ENCODE measurements around the gene BBS5. TPM values are rescaled to one million over a fixed set of nuclear protein-coding genes. Genes with fewer than 3 reads are reported as not detected.
"Not testable (repeated sequence)": the region's sequence is repeated elsewhere in the genome, so short reads cannot be mapped to it uniquely, and the experiment has no call there.

Gene BBS5
- total and polyA plus RNA-seq, 9 donors: 3.3 to 7.0 (median 4.9) TPM

DNA sequence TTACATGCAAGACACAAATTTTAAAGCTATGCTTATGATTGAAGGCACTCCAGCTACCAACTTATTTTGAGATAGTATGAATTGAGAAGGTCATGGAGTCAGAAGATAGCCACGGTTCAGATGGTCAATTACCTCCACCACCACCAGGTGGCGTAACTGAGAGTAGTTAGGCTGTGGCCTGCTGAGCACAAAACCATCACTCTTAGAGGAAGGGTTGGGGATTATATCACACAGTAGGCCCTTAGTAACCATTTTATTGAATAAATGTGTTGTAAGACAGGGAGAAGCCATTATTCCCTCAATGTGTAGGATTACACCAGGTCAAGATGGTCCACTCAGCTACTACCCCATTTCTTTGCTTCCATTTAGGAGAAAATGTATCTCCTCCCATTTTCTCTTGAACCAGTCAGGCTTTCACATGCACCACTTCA, 49.0 kb downstream of the BBS5 start:
- H3K27me3 ChIP-seq (ENCODE audit: control insufficient read depth, insufficient read depth, low read length): no peaks in the 10 kb centered on the region
- no peak overlapping the region for H3K4me3 ChIP-seq (ENCODE audit: low read length)
- no peaks in the 10 kb centered on the region for H3K4me1 ChIP-seq (ENCODE audit: control insufficient read depth, insufficient read depth, low read length)
- WGBS (ENCODE audit: insufficient coverage): no CpG with 5 or more reads among the region's 2 CpGs
- H3K36me3 ChIP-seq (ENCODE audit: control insufficient read depth, insufficient read depth, low read length): peaks cover 34% of the 10 kb centered on the region
- DNase-seq: peak; percentile 57
- H3K9me3 ChIP-seq (replicated peaks; ENCODE audit: control insufficient read depth, low read depth, low read length): no peaks in the 10 kb centered on the region
- H3K27ac ChIP-seq (ENCODE audit: low read length): no peak overlapping the region

DNA sequence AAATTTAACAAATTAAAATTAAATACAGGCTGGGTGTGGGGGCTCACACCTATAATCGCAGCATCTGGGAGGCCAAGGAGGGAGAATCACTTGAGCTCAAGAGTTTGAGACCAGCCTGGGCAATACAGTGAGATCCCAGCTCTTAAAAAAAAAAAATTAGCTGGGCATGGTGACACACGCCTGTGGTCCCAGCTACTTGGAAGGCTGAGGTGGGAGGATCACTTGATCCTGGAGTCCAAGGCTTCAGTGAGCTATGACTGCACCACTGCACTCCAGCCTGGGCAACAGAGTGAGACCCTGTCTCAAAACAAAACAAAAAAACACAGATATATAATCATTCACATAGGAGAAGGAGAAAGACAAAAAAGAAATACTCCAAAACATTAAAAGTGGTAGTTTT, 60.2 kb downstream of the BBS5 start:
- not testable (repeated sequence) for H3K4me1 ChIP-seq (ENCODE audit: control insufficient read depth, insufficient read depth, low read length); DNase-seq; H3K36me3 ChIP-seq (ENCODE audit: control insufficient read depth, insufficient read depth, low read length); H3K4me3 ChIP-seq (ENCODE audit: low read length); H3K27me3 ChIP-seq (ENCODE audit: control insufficient read depth, insufficient read depth, low read length); H3K9me3 ChIP-seq (replicated peaks; ENCODE audit: control insufficient read depth, low read depth, low read length); H3K27ac ChIP-seq (ENCODE audit: low read length)
- WGBS (ENCODE audit: insufficient coverage): 93% methylated on average over 2 of the region's 2 CpGs

DNA sequence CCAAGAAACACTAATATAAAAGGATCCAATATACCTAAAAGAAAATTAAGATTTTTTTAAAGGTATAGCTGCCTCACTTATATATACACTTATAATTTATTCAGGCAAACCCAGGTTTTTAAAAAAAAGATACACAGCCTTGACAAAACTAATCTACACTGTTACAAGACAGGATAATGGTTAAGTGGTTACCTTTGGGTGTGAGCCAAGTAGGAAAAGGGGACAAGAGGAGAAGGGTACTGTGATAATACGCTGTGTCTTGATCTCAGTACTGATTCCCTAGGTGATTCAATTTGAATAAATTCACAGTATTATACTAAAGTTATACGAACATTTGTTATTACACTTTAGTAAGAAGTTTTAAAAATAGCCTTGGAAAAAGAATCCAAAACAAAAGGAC, 60.9 kb downstream of the BBS5 start:
- no peaks in the 10 kb centered on the region for H3K27me3 ChIP-seq (ENCODE audit: control insufficient read depth, insufficient read depth, low read length)
- H3K27ac ChIP-seq (ENCODE audit: low read length): no peak overlapping the region
- no peak for DNase-seq
- peaks cover 6% of the 10 kb centered on the region for H3K36me3 ChIP-seq (ENCODE audit: control insufficient read depth, insufficient read depth, low read length)
- H3K9me3 ChIP-seq (replicated peaks; ENCODE audit: control insufficient read depth, low read depth, low read length): no peaks in the 10 kb centered on the region
- WGBS (ENCODE audit: insufficient coverage): no CpG with 5 or more reads among the region's 2 CpGs
- no peak overlapping the region for H3K4me3 ChIP-seq (ENCODE audit: low read length)
- H3K4me1 ChIP-seq (ENCODE audit: control insufficient read depth, insufficient read depth, low read length): no peaks in the 10 kb centered on the region

DNA sequence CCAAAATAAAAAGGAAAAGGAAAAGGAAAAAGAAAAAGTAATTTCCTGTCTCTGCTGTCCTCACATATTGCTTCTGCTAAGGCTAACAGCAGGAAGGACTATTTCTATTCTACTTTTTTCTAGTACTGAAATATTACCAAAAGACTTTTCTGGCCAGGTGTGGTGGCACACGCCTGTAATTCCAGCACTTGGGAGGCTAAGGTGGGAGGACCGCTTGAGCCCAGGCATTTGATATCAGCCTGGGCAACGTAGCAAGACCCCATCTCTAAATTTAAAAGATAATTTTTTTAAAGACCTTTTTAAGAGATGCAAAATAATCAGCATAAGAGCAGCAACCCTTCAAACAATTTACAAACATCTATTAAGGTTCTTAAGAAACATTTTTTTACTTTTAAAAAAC, 63.1 kb downstream of the BBS5 start:
- H3K36me3 ChIP-seq (ENCODE audit: control insufficient read depth, insufficient read depth, low read length): peaks cover 2% of the 10 kb centered on the region
- WGBS (ENCODE audit: insufficient coverage): no CpG with 5 or more reads among the region's 3 CpGs

DNA sequence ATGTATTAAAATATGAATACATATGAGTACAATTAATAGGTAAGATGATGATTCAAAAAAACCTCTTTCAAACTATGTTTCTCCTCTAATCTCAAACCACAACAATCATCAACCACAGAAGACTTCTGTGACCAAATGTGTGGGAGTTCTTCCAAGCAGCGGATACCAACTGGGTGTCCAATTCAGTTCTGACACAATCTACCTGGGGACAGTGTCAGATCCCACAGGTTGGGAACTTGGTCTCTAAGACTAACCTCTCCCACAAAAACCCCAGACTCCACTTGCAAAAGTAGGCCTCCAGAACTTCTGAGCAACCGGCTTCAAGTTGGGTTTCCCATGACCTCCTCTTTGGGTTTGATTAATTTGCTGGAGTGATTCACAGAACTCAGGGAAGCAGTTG, 67.5 kb downstream of the BBS5 start:
- Histone ChIP-seq H3K27me3 (ENCODE audit: control insufficient read depth, insufficient read depth, low read length) (no peaks in the 10 kb centered on the region), H3K4me1 (ENCODE audit: control insufficient read depth, insufficient read depth, low read length) (no peaks in the 10 kb centered on the region), H3K27ac (ENCODE audit: low read length) (no peak overlapping the region), H3K4me3 (ENCODE audit: low read length) (no peak overlapping the region), H3K36me3 (ENCODE audit: control insufficient read depth, insufficient read depth, low read length) (peaks cover 4% of the 10 kb centered on the region), H3K9me3 (replicated peaks; ENCODE audit: control insufficient read depth, low read depth, low read length) (no peaks in the 10 kb centered on the region)
- WGBS (ENCODE audit: insufficient coverage): no CpG with 5 or more reads among the region's 2 CpGs
- DNase-seq: no peak

More for the DNA sequence above, 63.1 kb downstream of the BBS5 start:
- Histone ChIP-seq H3K4me3 (ENCODE audit: low read length) (no peak overlapping the region), H3K27ac (ENCODE audit: low read length) (no peak overlapping the region), H3K9me3 (replicated peaks; ENCODE audit: control insufficient read depth, low read depth, low read length) (no peaks in the 10 kb centered on the region), H3K4me1 (ENCODE audit: control insufficient read depth, insufficient read depth, low read length) (no peaks in the 10 kb centered on the region), H3K27me3 (ENCODE audit: control insufficient read depth, insufficient read depth, low read length) (no peaks in the 10 kb centered on the region)
- no peak for DNase-seq

Other genes starting within 250 kb of the BBS5 start
- 0.13 TPM for gene LRP2, start 117.0 kb upstream of the BBS5 start, total RNA-seq
- gene LRP2, start 117.0 kb upstream of the BBS5 start, polyA plus RNA-seq (ENCODE audit: insufficient read depth in 1 of 8, insufficient read length in 8 of 8, low replicate concordance in 1 of 8): under 1 TPM in 7 of 8 donors, not detected in 1; 0.05 to 0.40 (median 0.09) TPM
- 2,102 TPM for gene KLHL41, start 30.2 kb downstream of the BBS5 start, total RNA-seq
- 1,000 to 10,000 TPM; 2,407 to 3,717 (median 3,124) TPM for gene KLHL41, start 30.2 kb downstream of the BBS5 start, polyA plus RNA-seq (ENCODE audit: insufficient read depth in 1 of 8, insufficient read length in 8 of 8, low replicate concordance in 1 of 8)
- 24.6 TPM for gene FASTKD1, start 94.4 kb downstream of the BBS5 start, total RNA-seq
- gene FASTKD1, start 94.4 kb downstream of the BBS5 start, polyA plus RNA-seq (ENCODE audit: insufficient read depth in 1 of 8, insufficient read length in 8 of 8, low replicate concordance in 1 of 8): 10 to 100 TPM; 12.0 to 28.8 (median 20.0) TPM
- 35.2 TPM for gene PPIG, start 104.9 kb downstream of the BBS5 start, total RNA-seq
- gene PPIG, start 104.9 kb downstream of the BBS5 start, polyA plus RNA-seq (ENCODE audit: insufficient read depth in 1 of 8, insufficient read length in 8 of 8, low replicate concordance in 1 of 8): 10 to 100 TPM; 44.5 to 61.0 (median 50.5) TPM
- gene CFAP210, start 214.9 kb downstream of the BBS5 start, total RNA-seq: not detected
- under 1 TPM; 0.10 to 0.57 (median 0.17) TPM for gene CFAP210, start 214.9 kb downstream of the BBS5 start, polyA plus RNA-seq (ENCODE audit: insufficient read depth in 1 of 8, insufficient read length in 8 of 8, low replicate concordance in 1 of 8)
- 3.7 TPM for gene PHOSPHO2, start 215.0 kb downstream of the BBS5 start, total RNA-seq
- 1 to 10 TPM; 2.7 to 8.2 (median 4.5) TPM for gene PHOSPHO2, start 215.0 kb downstream of the BBS5 start, polyA plus RNA-seq (ENCODE audit: insufficient read depth in 1 of 8, insufficient read length in 8 of 8, low replicate concordance in 1 of 8)